K562 (cell line): ENCODE results near the gene MYOZ1.

Experiments used
- DMBX1 ChIP-seq: fragments of 250-450 bp; sonication (Bioruptor Pico); IDR thresholded peaks from 2 replicates; pipeline ENCODE4 v1.8.0; 2022; ENCODE audit warnings: inconsistent platforms, mild to moderate bottlenecking, moderate library complexity, borderline replicate concordance
- ELF4 ChIP-seq: fragments of 450-650 bp; formaldehyde crosslinking; IDR thresholded peaks from 2 replicates; pipeline ENCODE4 v1.4.0; 2022; ENCODE audit warnings: missing genetic modification characterization
- FOXA3 ChIP-seq, 2 experiments: fragments of 450-650 bp in 1 of 2; sonication (generic) in 1 of 2; formaldehyde crosslinking; IDR thresholded peaks in 1 of 2; conservative IDR thresholded peaks in 1 of 2; 2 replicates each; pipeline versions ENCODE4 v1.4.0 to v1.8.0; 2020 to 2022; ENCODE audit warnings: mild to moderate bottlenecking in 2 of 2, missing genetic modification reagents in 1 of 2
- MTA3 ChIP-seq: fragments of 450-650 bp; formaldehyde crosslinking; IDR thresholded peaks from 2 replicates; pipeline ENCODE4 v1.6.1; 2017; ENCODE audit warnings: mild to moderate bottlenecking, borderline replicate concordance
- NR2F6 ChIP-seq: fragments of 450-650 bp; formaldehyde crosslinking; IDR thresholded peaks from 2 replicates; pipeline ENCODE4 v1.4.0; 2020; ENCODE audit warnings: mild to moderate bottlenecking
- PTRF ChIP-seq: fragments of 450-650 bp; IDR thresholded peaks from 2 replicates; pipeline ENCODE4 v1.6.1; 2016; ENCODE audit warnings: mild to moderate bottlenecking, missing genetic modification characterization, missing compliant biosample characterization
- U2AF2 ChIP-seq: fragments of 200-400 bp; formaldehyde crosslinking; optimal IDR thresholded peaks from 2 replicates; pipeline ENCODE3; 2017; ENCODE audit warnings: low read depth, mild to moderate bottlenecking, low read length
- YY1 ChIP-seq, 3 experiments: IDR thresholded peaks; 2 replicates each; pipeline ENCODE4 v1.6.1; 2011; ENCODE audit warnings: low read length in 2 of 3, mild to moderate bottlenecking in 2 of 3, moderate library complexity in 2 of 3, borderline replicate concordance in 1 of 3, control low read depth in 1 of 3, low read depth in 1 of 3; ENCODE audit not compliant: insufficient read depth in 3 of 3, insufficient replicate concordance in 2 of 3, control insufficient read depth in 1 of 3, insufficient read length in 1 of 3; ENCODE audit errors: extremely low read depth in 1 of 3
- TF ChIP-seq, protein P1 (sequence below): fragments of 450-650 bp; IDR thresholded peaks from 2 replicates; pipeline ENCODE4 v1.6.1; 2016
- TF ChIP-seq, protein P2 (sequence below): sonication (generic); formaldehyde crosslinking; IDR thresholded peaks from 2 replicates; pipeline ENCODE4 v1.8.1; 2023; ENCODE audit warnings: mild to moderate bottlenecking, missing genetic modification reagents, moderate library complexity
- TF ChIP-seq, protein P3 (sequence below): sonication (generic); formaldehyde crosslinking; IDR thresholded peaks from 2 replicates; pipeline ENCODE4 v1.9.0; 2022; ENCODE audit warnings: mild to moderate bottlenecking, missing genetic modification reagents
- TF ChIP-seq, protein P4 (sequence below), 3 experiments: IDR thresholded peaks in 2 of 3; conservative IDR thresholded peaks in 1 of 3; 2 replicates each; pipeline ENCODE4 v1.5.1; 2011 to 2012; ENCODE audit warnings: low read length in 3 of 3, mild to moderate bottlenecking in 3 of 3, control low read depth in 2 of 3, improper control_type of control experiment in 1 of 3, inconsistent platforms in 1 of 3, low read depth in 1 of 3, mixed read lengths in 1 of 3, moderate library complexity in 1 of 3; ENCODE audit not compliant: insufficient read depth in 2 of 3

DNA sequence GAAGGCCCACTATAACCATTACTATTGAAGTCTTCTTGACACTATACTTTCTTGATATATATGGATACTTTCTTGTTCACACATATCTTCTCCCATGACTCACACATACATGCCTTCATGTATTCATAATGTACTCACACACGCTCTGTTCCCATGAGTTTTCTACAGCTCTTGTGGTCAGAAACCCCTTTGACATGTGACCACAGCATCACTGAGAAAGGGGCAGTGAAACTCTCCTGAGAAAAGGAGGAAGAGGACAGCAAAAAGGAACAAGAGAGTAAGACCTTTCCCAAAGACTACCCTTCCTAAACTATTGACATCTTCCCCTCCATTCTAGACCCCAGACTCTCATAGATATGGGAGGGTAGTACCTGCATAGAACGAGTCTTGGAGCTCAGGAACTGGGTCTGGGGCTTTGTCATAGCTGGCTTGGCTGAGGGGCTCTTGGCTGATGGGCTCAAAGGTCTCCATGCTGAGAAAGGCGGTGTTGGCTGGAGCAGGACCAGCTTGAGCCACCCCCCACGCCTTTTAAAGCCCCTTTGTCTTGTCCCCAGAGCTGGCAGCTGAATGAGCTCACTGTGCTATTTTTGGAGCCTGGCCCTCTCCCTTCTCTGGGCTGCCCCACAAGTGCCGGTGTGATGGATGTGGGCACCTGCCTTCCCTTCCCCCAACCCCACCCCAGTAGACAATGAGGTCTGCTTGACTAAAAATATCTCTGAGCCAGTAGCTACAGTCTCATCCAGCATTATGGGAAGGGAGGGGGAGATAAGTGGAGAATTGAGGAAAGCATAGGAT is 9.5 kb upstream of the MYOZ1 start:
- no peak for TF ChIP-seq ELF4 (CRISPR knock-in tag)
- no peak for TF ChIP-seq FOXA3 (CRISPR knock-in tag; conservative IDR thresholded peaks at IDR 0.05 in 1 of 2, IDR thresholded peaks at IDR 0.05 in 1 of 2)
- TF ChIP-seq, protein P1, sequence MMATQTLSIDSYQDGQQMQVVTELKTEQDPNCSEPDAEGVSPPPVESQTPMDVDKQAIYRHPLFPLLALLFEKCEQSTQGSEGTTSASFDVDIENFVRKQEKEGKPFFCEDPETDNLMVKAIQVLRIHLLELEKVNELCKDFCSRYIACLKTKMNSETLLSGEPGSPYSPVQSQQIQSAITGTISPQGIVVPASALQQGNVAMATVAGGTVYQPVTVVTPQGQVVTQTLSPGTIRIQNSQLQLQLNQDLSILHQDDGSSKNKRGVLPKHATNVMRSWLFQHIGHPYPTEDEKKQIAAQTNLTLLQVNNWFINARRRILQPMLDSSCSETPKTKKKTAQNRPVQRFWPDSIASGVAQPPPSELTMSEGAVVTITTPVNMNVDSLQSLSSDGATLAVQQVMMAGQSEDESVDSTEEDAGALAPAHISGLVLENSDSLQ: no peak
- TF ChIP-seq, protein P2, sequence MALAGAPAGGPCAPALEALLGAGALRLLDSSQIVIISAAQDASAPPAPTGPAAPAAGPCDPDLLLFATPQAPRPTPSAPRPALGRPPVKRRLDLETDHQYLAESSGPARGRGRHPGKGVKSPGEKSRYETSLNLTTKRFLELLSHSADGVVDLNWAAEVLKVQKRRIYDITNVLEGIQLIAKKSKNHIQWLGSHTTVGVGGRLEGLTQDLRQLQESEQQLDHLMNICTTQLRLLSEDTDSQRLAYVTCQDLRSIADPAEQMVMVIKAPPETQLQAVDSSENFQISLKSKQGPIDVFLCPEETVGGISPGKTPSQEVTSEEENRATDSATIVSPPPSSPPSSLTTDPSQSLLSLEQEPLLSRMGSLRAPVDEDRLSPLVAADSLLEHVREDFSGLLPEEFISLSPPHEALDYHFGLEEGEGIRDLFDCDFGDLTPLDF (CRISPR knock-in tag): no peak
- no peak for TF ChIP-seq MTA3
- TF ChIP-seq NR2F6: no peak
- no peak for TF ChIP-seq YY1 (IDR thresholded peaks at IDR 0.05; ENCODE audit: borderline replicate concordance in 1 of 3, control insufficient read depth in 1 of 3, extremely low read depth in 1 of 3, insufficient read depth in 3 of 3, insufficient read length in 1 of 3, insufficient replicate concordance in 2 of 3, low read depth in 1 of 3, low read length in 2 of 3)
- TF ChIP-seq, protein P3, sequence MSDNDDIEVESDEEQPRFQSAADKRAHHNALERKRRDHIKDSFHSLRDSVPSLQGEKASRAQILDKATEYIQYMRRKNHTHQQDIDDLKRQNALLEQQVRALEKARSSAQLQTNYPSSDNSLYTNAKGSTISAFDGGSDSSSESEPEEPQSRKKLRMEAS (CRISPR knock-in tag): no peak
- TF ChIP-seq, protein P4, sequence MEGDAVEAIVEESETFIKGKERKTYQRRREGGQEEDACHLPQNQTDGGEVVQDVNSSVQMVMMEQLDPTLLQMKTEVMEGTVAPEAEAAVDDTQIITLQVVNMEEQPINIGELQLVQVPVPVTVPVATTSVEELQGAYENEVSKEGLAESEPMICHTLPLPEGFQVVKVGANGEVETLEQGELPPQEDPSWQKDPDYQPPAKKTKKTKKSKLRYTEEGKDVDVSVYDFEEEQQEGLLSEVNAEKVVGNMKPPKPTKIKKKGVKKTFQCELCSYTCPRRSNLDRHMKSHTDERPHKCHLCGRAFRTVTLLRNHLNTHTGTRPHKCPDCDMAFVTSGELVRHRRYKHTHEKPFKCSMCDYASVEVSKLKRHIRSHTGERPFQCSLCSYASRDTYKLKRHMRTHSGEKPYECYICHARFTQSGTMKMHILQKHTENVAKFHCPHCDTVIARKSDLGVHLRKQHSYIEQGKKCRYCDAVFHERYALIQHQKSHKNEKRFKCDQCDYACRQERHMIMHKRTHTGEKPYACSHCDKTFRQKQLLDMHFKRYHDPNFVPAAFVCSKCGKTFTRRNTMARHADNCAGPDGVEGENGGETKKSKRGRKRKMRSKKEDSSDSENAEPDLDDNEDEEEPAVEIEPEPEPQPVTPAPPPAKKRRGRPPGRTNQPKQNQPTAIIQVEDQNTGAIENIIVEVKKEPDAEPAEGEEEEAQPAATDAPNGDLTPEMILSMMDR (IDR thresholded peaks at IDR 0.05 in 2 of 3, conservative IDR thresholded peaks at IDR 0.05 in 1 of 3; ENCODE audit: insufficient read depth in 2 of 3, low read depth in 1 of 3, low read length in 3 of 3): no peak
- TF ChIP-seq U2AF2: no peak
- TF ChIP-seq DMBX1 (CRISPR knock-in tag): no peak
- no peak for TF ChIP-seq PTRF (tag)
